ENCODE measurements around the gene ZNF605. TPM values are rescaled to one million over a fixed set of nuclear protein-coding genes. Genes with fewer than 3 reads are reported as not detected.

Gene ZNF605
- total and polyA plus RNA-seq, 2 of the 4 experiments (the other 2 are of a cell fraction), result 3.6 to 9.9 TPM

GRCh38 chr12:132936163-132936562 is 19.9 kb downstream of the ZNF605 start:
- ChIA-PET CTCF (no interaction called here), POLR2A (ENCODE audit: unreplicated experiment) (no interaction called here)
- ATAC-seq (ENCODE audit: low read depth), result no peak
- Histone ChIP-seq H3K23ac (ENCODE audit: low read depth, low read length) (no peak overlapping the region), H2BK5ac (ENCODE audit: low read depth, low read length, poor library complexity, severe bottlenecking) (no peak overlapping the region), H4K91ac (ENCODE audit: insufficient read depth, low read depth, low read length) (no peak overlapping the region), H4K5ac (ENCODE audit: low read depth, low read length) (no peak overlapping the region), H3K4me1 (ENCODE audit: control insufficient read depth, insufficient read depth, low read length) (no peaks in the 10 kb centered on the region), H2BK120ac (ENCODE audit: low read depth, low read length) (no peak overlapping the region), H3K36me3 (ENCODE audit: control insufficient read depth, insufficient read depth, low read length) (peaks cover 29% of the 10 kb centered on the region), H3K4ac (ENCODE audit: low read depth, low read length) (no peak overlapping the region), H3K9me1 (ENCODE audit: insufficient read depth, low read length) (no peaks in the 10 kb centered on the region), H3K4me3 (ENCODE audit: insufficient read depth, low read depth, low read length) (no peak overlapping the region), H3K27me3 (ENCODE audit: control insufficient read depth, insufficient read depth, low read length) (no peaks in the 10 kb centered on the region), H3K14ac (replicated peaks; ENCODE audit: low read depth, low read length) (no peak overlapping the region), H3K9ac (ENCODE audit: low read depth, low read length) (no peak overlapping the region), H3K9me3 (ENCODE audit: control insufficient read depth, insufficient read depth, low read length) (peaks cover 57% of the 10 kb centered on the region), H3K27ac (ENCODE audit: insufficient read depth, low read length) (no peak overlapping the region), H2BK15ac (ENCODE audit: low read depth, low read length) (no peak overlapping the region), H2AK5ac (ENCODE audit: low read depth, low read length) (no peak overlapping the region), H2AFZ (replicated peaks; ENCODE audit: low read length, poor library complexity) (no peak overlapping the region), H4K20me1 (ENCODE audit: insufficient read depth, low read length) (no peaks in the 10 kb centered on the region), H4K8ac (ENCODE audit: low read depth in 2 of 2, low read length in 2 of 2) (no peak overlapping the region), H3K18ac (ENCODE audit: low read depth, low read length) (no peak overlapping the region), H2AK9ac (replicated peaks; ENCODE audit: low read depth, low read length, poor library complexity) (no peak overlapping the region), H2BK20ac (ENCODE audit: low read depth, low read length) (no peak overlapping the region), H3K56ac (ENCODE audit: extremely low read depth, insufficient read depth, low read length) (no peak overlapping the region), H3K4me2 (ENCODE audit: low read depth, low read length) (no peak overlapping the region), H3K79me1 (ENCODE audit: low read depth in 1 of 2, low read length in 2 of 2) (no peaks in the 10 kb centered on the region)
- in situ Hi-C loops (cut with MboI; ENCODE audit: low sequenced_read_pairs), result no loop called here
- whole genome bisulfite sequencing, 2 experiments (ENCODE audit: extremely low coverage in 2 of 2, insufficient read length in 1 of 2), result no CpG with 5 or more reads among the region's 2 CpGs
- dilution Hi-C loops (cut with HindIII; ENCODE audit: low sequenced_read_pairs, unreplicated experiment), result no loop called here
- no peak for DNase-seq
- no TSS peak for BruUV-seq (replicated peaks)
- TF ChIP-seq CTCF (conservative IDR thresholded peaks at IDR 0.05; ENCODE audit: low read depth, low read length), result no peak
- no peak for TF ChIP-seq SMC3 (IDR thresholded peaks at IDR 0.05; ENCODE audit: low read depth, low read length)
- no peak for TF ChIP-seq CEBPB (IDR thresholded peaks at IDR 0.05; ENCODE audit: low read depth, low read length)
- no peak for TF ChIP-seq USF2 (IDR thresholded peaks at IDR 0.05; ENCODE audit: low read depth, low read length)
- no peak for TF ChIP-seq RAD21 (IDR thresholded peaks at IDR 0.05; ENCODE audit: low read length)
- TF ChIP-seq ELK1 (IDR thresholded peaks at IDR 0.05; ENCODE audit: borderline replicate concordance, low read depth, low read length), result no peak
- TF ChIP-seq MAZ (IDR thresholded peaks at IDR 0.05; ENCODE audit: borderline replicate concordance, low read depth, low read length), result no peak
- TF ChIP-seq RCOR1 (IDR thresholded peaks at IDR 0.05; ENCODE audit: insufficient replicate concordance, low read length), result no peak
- no peak for TF ChIP-seq MAFK (IDR thresholded peaks at IDR 0.05; ENCODE audit: low read depth, low read length)
- no peak for TF ChIP-seq POLR2A (IDR thresholded peaks at IDR 0.05; ENCODE audit: low read depth, low read length)
- no peak for TF ChIP-seq BHLHE40 (IDR thresholded peaks at IDR 0.05; ENCODE audit: low read depth, low read length)
- TF ChIP-seq RFX5 (IDR thresholded peaks at IDR 0.05; ENCODE audit: low read depth, low read length), result no peak
- no peak for TF ChIP-seq FOS (IDR thresholded peaks at IDR 0.05; ENCODE audit: low read depth, low read length)
- TF ChIP-seq CHD1 (IDR thresholded peaks at IDR 0.05; ENCODE audit: low read depth, low read length), result no peak
- no peak for TF ChIP-seq NFE2L2 (IDR thresholded peaks at IDR 0.05; ENCODE audit: low read depth, low read length)
- intact Hi-C loops (cut with micrococcal nuclease), result no loop called here

All from IMR-90 (cell line).